SW 1271 (cell line): Measurements from ENCODE around the gene CFAP69.
A peak's percentile ranks its signal among the peaks of the same experiment; 100 is the strongest.
"Not testable (repeated sequence)": the region's sequence is repeated elsewhere in the genome, so short reads cannot be mapped to it uniquely, and the experiment has no call there.

Experiments used
- DNase-seq, 2 experiments: peaks; one replicate each; lab custom pipeline; 2025; lab: John Stamatoyannopoulos, UW

Gene CFAP69

GRCh38 chr7:90233569-90233968 lies 11.4 kb upstream of the CFAP69 start:
- no peak for DNase-seq

GRCh38 chr7:90236721-90237289 lies 8.2 kb upstream of the CFAP69 start:
- DNase-seq = no peak

- DNase-seq = no peak
These were observed 7.0 kb upstream of the CFAP69 start for GRCh38 chr7:90238022-90238421.

GRCh38 chr7:90238583-90238982 lies 6.4 kb upstream of the CFAP69 start:
- no peak for DNase-seq

GRCh38 chr7:90239050-90239449 lies 5.9 kb upstream of the CFAP69 start:
- DNase-seq = no peak

GRCh38 chr7:90239625-90240228 lies 5.2 kb upstream of the CFAP69 start:
- no peak for DNase-seq

- no peak for DNase-seq
These were observed 2.4 kb upstream of the CFAP69 start for GRCh38 chr7:90242369-90243168.

GRCh38 chr7:90243556-90243955 lies 1.4 kb upstream of the CFAP69 start:
- DNase-seq = no peak

- DNase-seq = no peak
These were observed 437 bp upstream of the CFAP69 start for GRCh38 chr7:90244565-90244908.

GRCh38 chr7:90246171-90246570 lies 1.2 kb downstream of the CFAP69 start:
- no peak for DNase-seq

- no peak for DNase-seq
These were observed 3.7 kb downstream of the CFAP69 start for GRCh38 chr7:90248706-90249105.

- DNase-seq = no peak
These were observed 5.8 kb downstream of the CFAP69 start for GRCh38 chr7:90250601-90251303.

- no peak for DNase-seq
These were observed 6.3 kb downstream of the CFAP69 start for GRCh38 chr7:90251304-90251635.

- not testable (repeated sequence) for DNase-seq
These were observed 11.0 kb downstream of the CFAP69 start for GRCh38 chr7:90256011-90256410.

- DNase-seq = no peak
These were observed 11.8 kb downstream of the CFAP69 start for GRCh38 chr7:90256778-90257177.

- no peak for DNase-seq
These were observed 16.5 kb downstream of the CFAP69 start for GRCh38 chr7:90261441-90261840.

- peak in 1 of 2 experiments; percentile 59 for DNase-seq
These were observed 17.5 kb downstream of the CFAP69 start for GRCh38 chr7:90262438-90262837.

- DNase-seq = no peak
These were observed 21.8 kb downstream of the CFAP69 start for GRCh38 chr7:90266808-90267207.

- no peak for DNase-seq
These were observed 22.4 kb downstream of the CFAP69 start for GRCh38 chr7:90267263-90267858.

GRCh38 chr7:90269163-90269562 lies 24.2 kb downstream of the CFAP69 start:
- DNase-seq = no peak

GRCh38 chr7:90270431-90271178 lies 25.6 kb downstream of the CFAP69 start:
- DNase-seq = no peak

- no peak for DNase-seq
These were observed 26.8 kb downstream of the CFAP69 start for GRCh38 chr7:90271753-90272152.
